HepG2 (cell line): Measurements from ENCODE around the gene YBX2. TPM values are rescaled to one million over a fixed set of nuclear protein-coding genes. Genes with fewer than 3 reads are reported as not detected.

Source experiments
- ATM ChIP-seq: fragments of 450-650 bp; IDR thresholded peaks from 2 replicates; pipeline ENCODE4 v1.7.1; 2017; ENCODE audit warnings: mild to moderate bottlenecking, borderline replicate concordance
- GTF2F1 ChIP-seq: fragments of 150-350 bp; IDR thresholded peaks from 2 replicates; pipeline ENCODE4 v1.6.1; 2014; ENCODE audit warnings: low read length
- JUN ChIP-seq: sonication (generic); formaldehyde crosslinking; IDR thresholded peaks from 2 replicates; pipeline ENCODE4 v1.4.0; 2020; ENCODE audit warnings: mild to moderate bottlenecking, missing genetic modification reagents
- MLX ChIP-seq: IDR thresholded peaks from 2 replicates; pipeline ENCODE4 v1.6.1; 2016
- PHF21A ChIP-seq: sonication (generic); formaldehyde crosslinking; IDR thresholded peaks from 2 replicates; pipeline ENCODE4 v1.5.0; 2020; ENCODE audit warnings: mild to moderate bottlenecking, missing genetic modification reagents
- SMAD1 ChIP-seq: sonication (generic); formaldehyde crosslinking; IDR thresholded peaks from 2 replicates; pipeline ENCODE4 v1.4.0; 2020; ENCODE audit warnings: missing genetic modification reagents, low read depth, mild to moderate bottlenecking, borderline replicate concordance
- SOX6 ChIP-seq, 2 experiments: fragments of 450-650 bp in 1 of 2; sonication (generic) in 1 of 2; formaldehyde crosslinking in 1 of 2; IDR thresholded peaks; 2 replicates each; pipeline versions ENCODE4 v1.4.0 to v1.6.1; 2017 to 2020; ENCODE audit warnings: antibody characterized with exemption in 1 of 2, mild to moderate bottlenecking in 1 of 2, missing genetic modification reagents in 1 of 2
- SPEN ChIP-seq: sonication (generic); formaldehyde crosslinking; IDR thresholded peaks from 2 replicates; pipeline ENCODE4 v1.5.1; 2020; ENCODE audit warnings: low read depth, mild to moderate bottlenecking, missing genetic modification reagents
- THAP11 ChIP-seq: IDR thresholded peaks from 2 replicates; pipeline ENCODE4 v1.6.1; 2016; ENCODE audit warnings: missing biosample characterization, missing genetic modification reagents
- TRAFD1 ChIP-seq: sonication (generic); formaldehyde crosslinking; IDR thresholded peaks from 2 replicates; pipeline ENCODE4 v1.5.1; 2020; ENCODE audit warnings: missing genetic modification reagents, mild to moderate bottlenecking, borderline replicate concordance
- ZFP91 ChIP-seq: sonication (generic); formaldehyde crosslinking; IDR thresholded peaks from 2 replicates; pipeline ENCODE4 v1.9.0; 2022; ENCODE audit warnings: missing genetic modification reagents, mild to moderate bottlenecking, borderline replicate concordance
- ZKSCAN5 ChIP-seq: sonication (generic); formaldehyde crosslinking; IDR thresholded peaks from 2 replicates; pipeline ENCODE4 v1.5.1; 2020; ENCODE audit warnings: mild to moderate bottlenecking, missing genetic modification reagents
- ZNF12 ChIP-seq: sonication (generic); formaldehyde crosslinking; IDR thresholded peaks from 2 replicates; pipeline ENCODE4 v1.5.0; 2020; ENCODE audit warnings: missing genetic modification reagents
- ZNF136 ChIP-seq: sonication (generic); formaldehyde crosslinking; IDR thresholded peaks from 2 replicates; pipeline ENCODE4 v1.8.1; 2022; ENCODE audit warnings: low read depth, mild to moderate bottlenecking, moderate library complexity, missing genetic modification reagents
- ZNF367 ChIP-seq: sonication (generic); formaldehyde crosslinking; IDR thresholded peaks from 2 replicates; pipeline ENCODE4 v1.4.0; 2020; ENCODE audit warnings: missing genetic modification reagents, borderline replicate concordance
- ZNF556 ChIP-seq: sonication (generic); formaldehyde crosslinking; IDR thresholded peaks from 2 replicates; pipeline ENCODE4 v1.4.0; 2020; ENCODE audit warnings: mild to moderate bottlenecking, missing genetic modification reagents, borderline replicate concordance
- ZNF646 ChIP-seq: sonication (generic); formaldehyde crosslinking; IDR thresholded peaks from 2 replicates; pipeline ENCODE4 v1.9.0; 2021; ENCODE audit warnings: mild to moderate bottlenecking, missing genetic modification reagents
- ZNF772 ChIP-seq: sonication (generic); formaldehyde crosslinking; IDR thresholded peaks from 2 replicates; pipeline ENCODE4 v1.5.0; 2020; ENCODE audit warnings: mild to moderate bottlenecking, missing genetic modification reagents
- polyA plus RNA-seq, 8 experiments: library from polyadenylated mRNA; depleted of rRNA in 3 of 8; stranded (reverse) in 7 of 8; unstranded in 1 of 8; fragments of >200 nt; fragmentation: Illumina TruSeq in 4 of 8; extraction: Trizol in 4 of 8; gene quantifications; 2 replicates each; pipeline versions ENCODE4 v1.2.1 to v1.2.3, GENCODE V29; 2011 to 2016; ENCODE audit warnings: low read depth in 4 of 8, missing spikeins in 1 of 8, mixed read lengths in 1 of 8; ENCODE audit not compliant: insufficient read depth in 1 of 8
- total RNA-seq, 5 experiments: library from RNA; depleted of rRNA; stranded (reverse); fragments of >200 nt; fragmentation: Illumina TruSeq; extraction: Trizol; gene quantifications; 2 replicates each; pipeline ENCODE4 v1.2.3, GENCODE V29; 2016; ENCODE audit warnings: low read depth in 1 of 5

YBX2 gene
- total and polyA plus RNA-seq, 2 of the 13 experiments (the other 11 are each of a cell fraction or from before 2014, with no cell fraction given) = 0.12 to 0.22 TPM

GRCh38 chr17:7306911-7307685 is 12.7 kb upstream of the YBX2 start, which contains the start of gene EIF5A (continued):
- TF ChIP-seq TRAFD1 (CRISPR knock-in tag) (no peak), ZKSCAN5 (CRISPR knock-in tag) (no peak), ZNF12 (CRISPR knock-in tag) (peak; percentile 49; the same call in 1 of the 2 replicates), MLX (CRISPR knock-in tag) (no peak), GTF2F1 (no peak), PHF21A (CRISPR knock-in tag) (peak; percentile 46; the same call in 1 of the 2 replicates), ZNF136 (0 out of 2 replicates have a peak, but pooled peaks have one; percentile 57), ZNF556 (CRISPR knock-in tag) (peak; percentile 67; the same call in 1 of the 2 replicates), ZNF772 (CRISPR knock-in tag) (peak; percentile 61; the same call in 1 of the 2 replicates), ATM (no peak), ZFP91 (CRISPR knock-in tag) (peak; percentile 34; the same call in 1 of the 2 replicates), ZNF646 (no peak), SMAD1 (CRISPR knock-in tag) (no peak), SOX6 (IDR thresholded peaks at IDR 0.05) (no peak), SOX6 (CRISPR knock-in tag; IDR thresholded peaks at IDR 0.05) (peak; percentile 54; the same call in 1 of the 2 replicates), THAP11 (CRISPR knock-in tag) (peak; percentile 85), SPEN (peak; percentile 40; the same call in 1 of the 2 replicates), JUN (CRISPR knock-in tag) (peak; percentile 36; the same call in 1 of the 2 replicates), ZNF367 (CRISPR knock-in tag) (no peak)
